ENCODE data around the gene FRYL.

Gene FRYL

DNA sequence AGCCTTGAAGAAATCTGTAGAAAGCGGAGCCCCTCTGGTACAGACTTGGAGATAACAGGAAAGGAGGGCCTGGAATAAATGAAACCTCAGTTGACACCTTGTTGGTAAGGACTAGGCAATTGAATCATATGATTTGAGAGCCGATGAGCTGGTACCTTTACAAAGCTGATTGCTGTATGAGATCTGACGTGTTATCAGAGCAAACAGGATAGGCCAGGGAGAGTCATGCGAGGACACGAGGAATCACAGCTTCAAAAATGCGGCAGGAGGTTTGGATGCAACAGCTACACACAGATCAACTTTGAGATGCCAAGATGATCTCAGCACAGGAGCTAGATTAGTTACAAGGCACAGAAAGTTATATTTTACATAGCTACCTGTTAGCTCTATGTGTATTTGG is 304.3 kb downstream of the FRYL start:
- TF ChIP-seq, protein P1, sequence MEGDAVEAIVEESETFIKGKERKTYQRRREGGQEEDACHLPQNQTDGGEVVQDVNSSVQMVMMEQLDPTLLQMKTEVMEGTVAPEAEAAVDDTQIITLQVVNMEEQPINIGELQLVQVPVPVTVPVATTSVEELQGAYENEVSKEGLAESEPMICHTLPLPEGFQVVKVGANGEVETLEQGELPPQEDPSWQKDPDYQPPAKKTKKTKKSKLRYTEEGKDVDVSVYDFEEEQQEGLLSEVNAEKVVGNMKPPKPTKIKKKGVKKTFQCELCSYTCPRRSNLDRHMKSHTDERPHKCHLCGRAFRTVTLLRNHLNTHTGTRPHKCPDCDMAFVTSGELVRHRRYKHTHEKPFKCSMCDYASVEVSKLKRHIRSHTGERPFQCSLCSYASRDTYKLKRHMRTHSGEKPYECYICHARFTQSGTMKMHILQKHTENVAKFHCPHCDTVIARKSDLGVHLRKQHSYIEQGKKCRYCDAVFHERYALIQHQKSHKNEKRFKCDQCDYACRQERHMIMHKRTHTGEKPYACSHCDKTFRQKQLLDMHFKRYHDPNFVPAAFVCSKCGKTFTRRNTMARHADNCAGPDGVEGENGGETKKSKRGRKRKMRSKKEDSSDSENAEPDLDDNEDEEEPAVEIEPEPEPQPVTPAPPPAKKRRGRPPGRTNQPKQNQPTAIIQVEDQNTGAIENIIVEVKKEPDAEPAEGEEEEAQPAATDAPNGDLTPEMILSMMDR (IDR thresholded peaks at IDR 0.05; ENCODE audit: extremely low read depth, insufficient read depth, missing control alignments) = no peak
- in situ Hi-C loops (cut with MboI; ENCODE audit: low pct_unique_long_range_greater_than_20kb, low sequenced_read_pairs, unreplicated experiment) = no loop called here
- no peak for DNase-seq (ENCODE audit: low spot score)

DNA sequence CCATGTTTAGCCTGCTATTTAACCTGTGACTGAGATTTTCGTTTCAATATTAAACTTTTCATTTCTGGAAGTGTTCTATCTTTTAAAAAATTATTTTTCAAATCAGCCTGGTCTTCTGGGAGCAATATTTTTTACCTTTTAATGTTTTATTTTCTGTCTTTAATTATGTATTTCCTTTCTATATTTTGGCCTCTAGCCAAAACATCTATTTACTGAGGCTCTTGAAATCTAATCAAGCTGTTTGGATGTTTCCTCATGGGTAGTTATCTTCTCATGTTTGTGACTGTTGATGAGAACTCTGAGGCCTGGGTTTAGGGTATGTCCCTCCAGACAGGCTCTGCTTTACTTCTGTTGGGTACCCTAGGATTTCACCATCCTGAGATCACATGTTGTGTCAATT is 307.3 kb downstream of the FRYL start:
- in situ Hi-C loops (cut with MboI; ENCODE audit: low pct_unique_long_range_greater_than_20kb, low sequenced_read_pairs, unreplicated experiment) = no loop called here
- no peak for DNase-seq (ENCODE audit: low spot score)
- TF ChIP-seq, protein P1 (IDR thresholded peaks at IDR 0.05; ENCODE audit: extremely low read depth, insufficient read depth, missing control alignments) = no peak

DNA sequence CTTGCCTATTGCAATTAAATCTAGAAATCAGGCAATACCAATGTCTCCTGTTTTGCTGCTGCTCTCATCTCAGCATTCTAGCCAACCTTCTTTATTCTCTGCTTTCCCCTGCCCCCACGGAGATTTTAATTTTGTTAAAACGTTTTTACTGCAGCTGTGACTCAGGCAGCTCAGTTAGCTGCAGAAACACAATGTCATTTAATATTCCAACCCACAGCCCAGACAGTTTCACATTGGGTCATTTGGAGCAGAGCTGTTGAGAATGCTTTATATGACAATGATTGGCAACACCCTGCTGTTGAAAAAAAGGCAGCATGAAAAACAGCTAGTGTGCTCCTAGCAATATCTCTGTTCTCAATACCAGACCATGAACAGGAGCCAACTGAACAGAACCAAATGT is 309.5 kb downstream of the FRYL start:
- in situ Hi-C loops (cut with MboI; ENCODE audit: low pct_unique_long_range_greater_than_20kb, low sequenced_read_pairs, unreplicated experiment) = no loop called here
- TF ChIP-seq, protein P1 (IDR thresholded peaks at IDR 0.05; ENCODE audit: extremely low read depth, insufficient read depth, missing control alignments) = no peak
- DNase-seq (ENCODE audit: low spot score) = no peak

DNA sequence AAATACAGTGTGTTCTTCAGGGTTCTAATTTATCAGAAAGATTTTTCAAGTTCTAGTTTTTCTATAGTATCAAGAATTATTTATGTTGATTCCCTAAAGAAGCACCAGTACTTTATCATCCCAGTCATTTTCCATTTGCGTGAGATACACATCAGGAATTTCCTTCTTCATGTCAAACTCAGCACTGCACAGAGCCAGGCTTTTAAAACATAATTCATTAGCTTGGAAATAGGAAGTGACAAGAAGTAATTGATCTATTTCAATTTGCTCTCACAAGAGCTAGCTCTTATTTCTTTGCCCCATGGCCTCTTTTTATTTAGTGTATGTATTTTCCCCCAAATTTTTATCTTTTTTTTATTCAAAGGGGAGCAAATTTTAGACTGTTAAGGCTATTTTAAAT is 309.9 kb downstream of the FRYL start:
- DNase-seq (ENCODE audit: low spot score) = no peak
- TF ChIP-seq, protein P1 (IDR thresholded peaks at IDR 0.05; ENCODE audit: extremely low read depth, insufficient read depth, missing control alignments) = no peak
- in situ Hi-C loops (cut with MboI; ENCODE audit: low pct_unique_long_range_greater_than_20kb, low sequenced_read_pairs, unreplicated experiment) = no loop called here

DNA sequence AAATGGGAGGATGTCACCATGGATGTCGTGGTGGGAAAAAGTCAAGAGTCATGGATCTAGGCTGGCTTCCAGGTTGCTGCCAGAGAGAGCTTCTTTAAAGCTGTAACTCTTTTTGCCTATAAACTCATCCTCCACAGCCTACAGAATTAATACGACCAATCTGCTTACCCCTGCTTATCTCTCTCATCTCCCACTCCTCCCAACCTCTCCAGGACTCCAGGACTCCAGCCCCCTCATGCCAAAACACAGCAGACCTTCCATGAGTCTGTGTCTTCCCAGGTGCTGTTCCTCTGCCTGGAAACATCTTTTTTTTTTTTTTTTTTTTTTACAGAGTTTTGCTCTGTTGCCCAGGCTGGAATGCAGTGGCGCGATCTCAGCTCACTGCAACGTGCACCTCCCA is 312.2 kb downstream of the FRYL start:
- TF ChIP-seq, protein P1 (IDR thresholded peaks at IDR 0.05; ENCODE audit: extremely low read depth, insufficient read depth, missing control alignments) = no peak
- in situ Hi-C loops (cut with MboI; ENCODE audit: low pct_unique_long_range_greater_than_20kb, low sequenced_read_pairs, unreplicated experiment) = no loop called here
- DNase-seq (ENCODE audit: low spot score) = no peak

DNA sequence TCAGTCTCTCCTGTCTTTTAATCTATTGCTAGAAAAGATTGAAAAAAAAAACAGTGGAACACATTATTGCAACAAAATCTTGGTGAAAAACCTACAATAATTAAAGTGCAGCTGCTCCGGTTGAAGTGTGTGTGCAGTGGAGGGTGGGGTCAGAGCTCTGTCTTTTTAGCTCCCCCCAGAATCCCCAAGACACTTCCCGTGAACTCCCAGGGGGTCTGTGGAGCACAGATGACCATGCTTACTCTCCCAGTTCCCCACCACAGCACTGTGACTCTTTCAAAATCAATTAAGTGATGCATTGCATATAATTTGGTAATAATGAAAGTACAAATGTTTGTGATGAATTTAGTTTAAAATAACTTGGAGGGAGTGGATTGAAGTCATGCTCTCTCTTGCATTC is 312.6 kb downstream of the FRYL start:
- in situ Hi-C loops (cut with MboI; ENCODE audit: low pct_unique_long_range_greater_than_20kb, low sequenced_read_pairs, unreplicated experiment) = no loop called here
- no peak for DNase-seq (ENCODE audit: low spot score)
- TF ChIP-seq, protein P1 (IDR thresholded peaks at IDR 0.05; ENCODE audit: extremely low read depth, insufficient read depth, missing control alignments) = no peak

DNA sequence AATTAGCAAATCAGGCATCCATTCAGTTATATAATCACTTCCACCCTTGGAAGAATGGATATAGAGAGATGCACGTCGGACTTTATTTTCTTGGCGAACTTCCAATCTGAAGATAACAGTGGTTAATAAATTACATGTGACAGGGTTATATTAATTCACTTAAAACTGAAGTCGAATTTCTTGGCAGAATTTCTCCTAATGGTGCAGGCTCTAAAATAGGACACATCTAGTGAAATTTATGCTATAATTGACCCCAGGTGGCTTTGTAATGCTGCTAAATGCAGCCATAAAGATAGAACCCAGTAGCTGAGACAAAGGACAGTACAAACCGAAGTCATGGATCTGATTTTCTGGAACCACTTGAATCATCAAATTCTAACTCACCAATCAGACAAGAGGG is 317.7 kb downstream of the FRYL start:
- in situ Hi-C loops (cut with MboI; ENCODE audit: low pct_unique_long_range_greater_than_20kb, low sequenced_read_pairs, unreplicated experiment) = no loop called here
- DNase-seq (ENCODE audit: low spot score) = no peak
- TF ChIP-seq, protein P1 (IDR thresholded peaks at IDR 0.05; ENCODE audit: extremely low read depth, insufficient read depth, missing control alignments) = no peak

Measured in GM13977 (cell line).